Coronary artery (tissue), 2 donors: ENCODE measurements around the gene AP1S3.
A peak's percentile ranks its signal among the peaks of the same experiment; 100 is the strongest.

ENCODE experiments used
- DNase-seq: peaks from one replicate; pipeline ENCODE4 v3.0.0-alpha.2; 2017; ENCODE audit warnings: low spot score
- H3K27ac ChIP-seq, 2 donors: fragments of 200-600 bp; sonication (generic); one replicate each; pipeline ENCODE4 v1.5.1; 2016 to 2019
- H3K4me3 ChIP-seq: fragments of 200-600 bp; sonication (generic); 2 replicates; pipeline ENCODE4 v1.5.1; 2016; ENCODE audit warnings: mild to moderate bottlenecking, moderate library complexity
- CTCF ChIP-seq: fragments of 200-600 bp; sonication (generic); IDR thresholded peaks from one replicate; pipeline ENCODE4 v1.5.1; 2019; ENCODE audit warnings: antibody characterized with exemption

AP1S3 gene

GRCh38 chr2:223774193-223774592 is 63.2 kb downstream of the AP1S3 start:
- DNase-seq: no peak
- no peak for TF ChIP-seq CTCF
- no peak overlapping the region for H3K4me3 ChIP-seq
- no peak overlapping the region for H3K27ac ChIP-seq

- no peak overlapping the region for H3K27ac ChIP-seq
- no peak for DNase-seq
- TF ChIP-seq CTCF: no peak
- H3K4me3 ChIP-seq: no peak overlapping the region
These were observed 65.0 kb downstream of the AP1S3 start for GRCh38 chr2:223772363-223772762.

GRCh38 chr2:223771475-223771874 is 65.9 kb downstream of the AP1S3 start:
- Histone ChIP-seq H3K4me3 (no peak overlapping the region), H3K27ac (no peak overlapping the region)
- TF ChIP-seq CTCF: no peak
- DNase-seq: no peak

- no peak overlapping the region for H3K4me3 ChIP-seq
- no peak for DNase-seq
- no peak overlapping the region for H3K27ac ChIP-seq
- TF ChIP-seq CTCF: no peak
These were observed 69.2 kb downstream of the AP1S3 start for GRCh38 chr2:223768179-223768578.

GRCh38 chr2:223767341-223767740 is 70.0 kb downstream of the AP1S3 start:
- no peak overlapping the region for H3K27ac ChIP-seq
- no peak overlapping the region for H3K4me3 ChIP-seq
- no peak for DNase-seq
- TF ChIP-seq CTCF: no peak

- DNase-seq: no peak
- Histone ChIP-seq H3K27ac (peak overlapping the region in 1 of 2 donors; percentile 28), H3K4me3 (no peak overlapping the region)
- no peak for TF ChIP-seq CTCF
These were observed 72.1 kb downstream of the AP1S3 start for GRCh38 chr2:223765221-223765785.

GRCh38 chr2:223764796-223765195 is 72.6 kb downstream of the AP1S3 start:
- no peak for DNase-seq
- Histone ChIP-seq H3K27ac (no peak overlapping the region), H3K4me3 (no peak overlapping the region)
- no peak for TF ChIP-seq CTCF
